Activated CD4-positive, alpha-beta T cell treated with anti-CD3 and anti-CD28 coated beads, Interleukin-2, amount 10 ng/mL, durations not matched to agents 7 days and 5 days (primary cell): ENCODE data around the gene CSF1R. TPM values are rescaled to one million over a fixed set of nuclear protein-coding genes. Genes with fewer than 3 reads are reported as not detected.

ENCODE experiments used
- CTCF ChIA-PET: fragments of 350-600 bp; sonication (Branson Sonifier 250); formaldehyde crosslinking; loops from one replicate; lab custom pipeline; 2021; ENCODE audit warnings: antibody characterized with exemption; lab: Charles Lee
- POLR2A ChIA-PET: fragments of 350-600 bp; sonication (Branson Sonifier 250); formaldehyde crosslinking; loops from one replicate; lab custom pipeline; 2021; ENCODE audit warnings: antibody characterized with exemption; lab: Charles Lee
- DNase-seq: peaks from one replicate; pipeline ENCODE4 v3.0.0-alpha.2; 2020
- H3K27ac Mint-ChIP-seq: one replicate; pipeline ENCODE4 v1.8.0; 2021; ENCODE audit warnings: mild to moderate bottlenecking, moderate library complexity, mixed read lengths
- H3K27me3 Mint-ChIP-seq: one replicate; pipeline ENCODE4 v1.8.0; 2021; ENCODE audit warnings: mixed read lengths
- H3K36me3 Mint-ChIP-seq: one replicate; pipeline ENCODE4 v1.8.0; 2021; ENCODE audit warnings: low read depth, mixed read lengths
- H3K4me1 Mint-ChIP-seq: one replicate; pipeline ENCODE4 v1.8.0; 2021; ENCODE audit warnings: mixed read lengths
- H3K4me3 Mint-ChIP-seq: one replicate; pipeline ENCODE4 v1.8.0; 2021; ENCODE audit warnings: mild to moderate bottlenecking, moderate library complexity, mixed read lengths
- H3K9me3 Mint-ChIP-seq: one replicate; pipeline ENCODE4 v1.8.0; 2021; ENCODE audit warnings: mixed read lengths
- total RNA-seq, 2 experiments: library from RNA; stranded (reverse); gene quantifications; one replicate each; pipeline ENCODE4 v1.2.3, GENCODE V29; 2021

CSF1R gene
- total RNA-seq = under 1 TPM; 0.08 to 0.15 TPM

GRCh38 chr5:150085950-150086715 lies at the start of gene CSF1R:
TSS of gene CSF1R (minus strand) at chr5:150086554. CDS start at chr5:150086427, 127 bp downstream.
- peak; percentile 0 for DNase-seq
- Mint-ChIP-seq H3K4me3 (no peak within 1 kb of the TSS), H3K27ac (no peak within 1 kb of the TSS), H3K4me1 (no peaks in the 10 kb centered on the region), H3K36me3 (no peaks in the 10 kb centered on the region), H3K9me3 (no peaks in the 10 kb centered on the region), H3K27me3 (peaks cover 55% of the 10 kb centered on the region)
- POLR2A ChIA-PET = no interaction called here
- CTCF ChIA-PET = interaction anchor here (1.1 to 1.7 kb wide), 3 partner anchors 12 to 38 kb away, joined by 3 to 7 read pairs (median 5); no protein-coding TSS in a partner anchor

- ChIA-PET POLR2A (no interaction called here), CTCF (interaction anchor here (1.3 to 2.1 kb wide), 4 partner anchors 10 to 71 kb away, joined by 3 to 7 read pairs (median 5); no protein-coding TSS in a partner anchor)
- H3K9me3 Mint-ChIP-seq = no peaks in the 10 kb centered on the region
- H3K4me3 Mint-ChIP-seq = no peak overlapping the region
- DNase-seq = no peak
- no peaks in the 10 kb centered on the region for H3K4me1 Mint-ChIP-seq
- H3K27ac Mint-ChIP-seq = no peak overlapping the region
- no peaks in the 10 kb centered on the region for H3K27me3 Mint-ChIP-seq
- H3K36me3 Mint-ChIP-seq = no peaks in the 10 kb centered on the region
These were observed 49.4 kb upstream of the CSF1R start for GRCh38 chr5:150135557-150136304.

GRCh38 chr5:150134198-150134588 lies 47.8 kb upstream of the CSF1R start:
- Mint-ChIP-seq H3K9me3 (no peaks in the 10 kb centered on the region), H3K4me1 (no peaks in the 10 kb centered on the region), H3K27me3 (no peaks in the 10 kb centered on the region), H3K36me3 (no peaks in the 10 kb centered on the region), H3K4me3 (no peak overlapping the region), H3K27ac (no peak overlapping the region)
- CTCF ChIA-PET = interaction anchor here (2.0 kb wide), 1 partner anchor 40 kb away, joined by 5 read pairs; no protein-coding TSS in a partner anchor
- POLR2A ChIA-PET = no interaction called here
- no peak for DNase-seq

GRCh38 chr5:150133581-150134197 lies 47.3 kb upstream of the CSF1R start:
- ChIA-PET POLR2A (no interaction called here), CTCF (interaction anchor here (1.8 kb wide), 1 partner anchor 11 kb away, joined by 5 read pairs; no protein-coding TSS in a partner anchor)
- no peak for DNase-seq
- Mint-ChIP-seq H3K27ac (no peak overlapping the region), H3K27me3 (no peaks in the 10 kb centered on the region), H3K4me3 (no peak overlapping the region), H3K4me1 (no peaks in the 10 kb centered on the region), H3K36me3 (no peaks in the 10 kb centered on the region), H3K9me3 (no peaks in the 10 kb centered on the region)

- no peak for DNase-seq
- H3K27ac Mint-ChIP-seq = no peak overlapping the region
- no peaks in the 10 kb centered on the region for H3K4me1 Mint-ChIP-seq
- ChIA-PET CTCF (interaction anchor here (1.8 to 2.3 kb wide), 2 partner anchors 12 to 85 kb away, joined by 5 to 10 read pairs; no protein-coding TSS in a partner anchor), POLR2A (no interaction called here)
- no peaks in the 10 kb centered on the region for H3K9me3 Mint-ChIP-seq
- H3K4me3 Mint-ChIP-seq = no peak overlapping the region
- H3K36me3 Mint-ChIP-seq = no peaks in the 10 kb centered on the region
- no peaks in the 10 kb centered on the region for H3K27me3 Mint-ChIP-seq
These were observed 46.4 kb upstream of the CSF1R start for GRCh38 chr5:150132740-150133139.

GRCh38 chr5:150131978-150132694 lies 45.8 kb upstream of the CSF1R start:
- POLR2A ChIA-PET = no interaction called here
- no peak for DNase-seq
- H3K9me3 Mint-ChIP-seq = no peaks in the 10 kb centered on the region
- no peak overlapping the region for H3K4me3 Mint-ChIP-seq
- H3K36me3 Mint-ChIP-seq = no peaks in the 10 kb centered on the region
- H3K4me1 Mint-ChIP-seq = no peaks in the 10 kb centered on the region
- CTCF ChIA-PET = interaction anchor here (1.8 to 2.3 kb wide), 4 partner anchors 10 to 86 kb away, joined by 4 to 10 read pairs (median 5); no protein-coding TSS in a partner anchor
- no peak overlapping the region for H3K27ac Mint-ChIP-seq
- H3K27me3 Mint-ChIP-seq = no peaks in the 10 kb centered on the region

GRCh38 chr5:150131461-150131860 lies 45.1 kb upstream of the CSF1R start:
- DNase-seq = no peak
- no peaks in the 10 kb centered on the region for H3K4me1 Mint-ChIP-seq
- POLR2A ChIA-PET = no interaction called here
- no peak overlapping the region for H3K27ac Mint-ChIP-seq
- H3K9me3 Mint-ChIP-seq = no peaks in the 10 kb centered on the region
- H3K36me3 Mint-ChIP-seq = no peaks in the 10 kb centered on the region
- no peak overlapping the region for H3K4me3 Mint-ChIP-seq
- CTCF ChIA-PET = interaction anchor here (0.8 to 2.3 kb wide), 6 partner anchors 9 to 172 kb away, joined by 3 to 10 read pairs (median 4); no protein-coding TSS in a partner anchor
- no peaks in the 10 kb centered on the region for H3K27me3 Mint-ChIP-seq

- H3K4me3 Mint-ChIP-seq = no peak overlapping the region
- no peak overlapping the region for H3K27ac Mint-ChIP-seq
- H3K4me1 Mint-ChIP-seq = no peaks in the 10 kb centered on the region
- ChIA-PET CTCF (interaction anchor here (1.0 to 2.3 kb wide), 11 partner anchors 8 to 87 kb away, joined by 3 to 10 read pairs (median 4); no protein-coding TSS in a partner anchor), POLR2A (no interaction called here)
- H3K36me3 Mint-ChIP-seq = no peaks in the 10 kb centered on the region
- no peaks in the 10 kb centered on the region for H3K9me3 Mint-ChIP-seq
- no peaks in the 10 kb centered on the region for H3K27me3 Mint-ChIP-seq
- no peak for DNase-seq
These were observed 44.2 kb upstream of the CSF1R start for GRCh38 chr5:150130493-150130922.

GRCh38 chr5:150129813-150130492 lies 43.6 kb upstream of the CSF1R start:
- CTCF ChIA-PET = interaction anchor here (0.7 to 2.3 kb wide), 13 partner anchors 8 to 88 kb away, joined by 3 to 10 read pairs (median 4); no protein-coding TSS in a partner anchor
- Mint-ChIP-seq H3K36me3 (no peaks in the 10 kb centered on the region), H3K27ac (no peak overlapping the region), H3K27me3 (no peaks in the 10 kb centered on the region), H3K4me1 (no peaks in the 10 kb centered on the region), H3K9me3 (no peaks in the 10 kb centered on the region), H3K4me3 (no peak overlapping the region)
- DNase-seq = peak; percentile 65
- POLR2A ChIA-PET = no interaction called here

GRCh38 chr5:150129454-150129812 lies 43.1 kb upstream of the CSF1R start:
- no peaks in the 10 kb centered on the region for H3K27me3 Mint-ChIP-seq
- H3K4me3 Mint-ChIP-seq = no peak overlapping the region
- POLR2A ChIA-PET = no interaction called here
- H3K4me1 Mint-ChIP-seq = no peaks in the 10 kb centered on the region
- H3K27ac Mint-ChIP-seq = no peak overlapping the region
- CTCF ChIA-PET = interaction anchor here (0.6 to 2.0 kb wide), 6 partner anchors 16 to 609 kb away, joined by 3 to 6 read pairs (median 4); no protein-coding TSS in a partner anchor
- H3K36me3 Mint-ChIP-seq = no peaks in the 10 kb centered on the region
- H3K9me3 Mint-ChIP-seq = no peaks in the 10 kb centered on the region
- no peak for DNase-seq

GRCh38 chr5:150126921-150127265 lies 40.5 kb upstream of the CSF1R start:
- Mint-ChIP-seq H3K27ac (no peak overlapping the region), H3K4me3 (no peak overlapping the region), H3K9me3 (no peaks in the 10 kb centered on the region), H3K36me3 (no peaks in the 10 kb centered on the region), H3K4me1 (peaks cover 4% of the 10 kb centered on the region), H3K27me3 (no peaks in the 10 kb centered on the region)
- ChIA-PET POLR2A (no interaction called here), CTCF (interaction anchor here (1.1 to 1.9 kb wide), 3 partner anchors 9 to 91 kb away, joined by 3 to 6 read pairs (median 4); no protein-coding TSS in a partner anchor)
- no peak for DNase-seq
